GOT3 (cell line): ENCODE measurements around the gene TRPM1.

Experiments
- DNase-seq: peaks from one replicate; lab custom pipeline; 2025; ENCODE audit warnings: mixed read lengths; lab: John Stamatoyannopoulos, UW

Gene TRPM1

GRCh38 chr15:31020542-31020941, 81.0 kb downstream of the TRPM1 start:
- no peak for DNase-seq

GRCh38 chr15:31019986-31020385, 81.5 kb downstream of the TRPM1 start:
- DNase-seq: no peak

GRCh38 chr15:31017311-31017710, 84.2 kb downstream of the TRPM1 start:
- no peak for DNase-seq

- no peak for DNase-seq
These were observed 85.0 kb downstream of the TRPM1 start for GRCh38 chr15:31016446-31016915.

GRCh38 chr15:31014608-31014925, 87.0 kb downstream of the TRPM1 start:
- no peak for DNase-seq

- no peak for DNase-seq
These were observed 87.5 kb downstream of the TRPM1 start for GRCh38 chr15:31013863-31014607.

- no peak for DNase-seq
These were observed 89.1 kb downstream of the TRPM1 start for GRCh38 chr15:31012455-31012854.

- DNase-seq: no peak
These were observed 91.5 kb downstream of the TRPM1 start for GRCh38 chr15:31010036-31010435.

GRCh38 chr15:31005660-31006059, 95.9 kb downstream of the TRPM1 start:
- no peak for DNase-seq

- no peak for DNase-seq
These were observed 97.2 kb downstream of the TRPM1 start for GRCh38 chr15:31004220-31004733.

- DNase-seq: no peak
These were observed 99.8 kb downstream of the TRPM1 start for GRCh38 chr15:31001702-31002101.

GRCh38 chr15:30999729-31000128, 101.8 kb downstream of the TRPM1 start:
- no peak for DNase-seq

GRCh38 chr15:30997270-30997669, 104.3 kb downstream of the TRPM1 start:
- no peak for DNase-seq

GRCh38 chr15:30992249-30992864, 109.2 kb downstream of the TRPM1 start:
- no peak for DNase-seq

GRCh38 chr15:30991255-30992235, 110.0 kb downstream of the TRPM1 start, which contains the start of gene MTMR10:
Gene MTMR10, minus strand, starts transcription at chr15:30991628. Its CDS starts 122 bp downstream, at chr15:30991506.
- peak; percentile 34 for DNase-seq

- DNase-seq: no peak
These were observed 110.9 kb downstream of the TRPM1 start for GRCh38 chr15:30990446-30991254.

GRCh38 chr15:30990036-30990435, 111.5 kb downstream of the TRPM1 start:
- no peak for DNase-seq

- DNase-seq: no peak
These were observed 116.4 kb downstream of the TRPM1 start for GRCh38 chr15:30985081-30985531.

- DNase-seq: no peak
These were observed 117.0 kb downstream of the TRPM1 start for GRCh38 chr15:30984542-30984941.

- DNase-seq: no peak
These were observed 117.4 kb downstream of the TRPM1 start for GRCh38 chr15:30984118-30984517.

GRCh38 chr15:30979457-30979856, 122.1 kb downstream of the TRPM1 start:
- no peak for DNase-seq
